22Rv1 (cell line): Measurements from ENCODE around the gene PAN2.
"Not testable (repeated sequence)": the region's sequence is repeated elsewhere in the genome, so short reads cannot be mapped to it uniquely, and the experiment has no call there.

ENCODE experiments used
- H3K27ac ChIP-seq: fragments of 450-650 bp; 2 replicates; pipeline ENCODE4 v1.5.1; 2017
- CTCF ChIP-seq: fragments of 450-650 bp; IDR thresholded peaks from 2 replicates; pipeline ENCODE4 v1.5.1; 2017; ENCODE audit warnings: mild to moderate bottlenecking
- ZFX ChIP-seq: fragments of 450-650 bp; IDR thresholded peaks from 2 replicates; pipeline ENCODE4 v1.6.1; 2017; ENCODE audit warnings: antibody characterized with exemption, borderline replicate concordance

Gene PAN2

GRCh38 chr12:56351325-56351724 is 17.5 kb upstream of the PAN2 start:
- H3K27ac ChIP-seq = no peak overlapping the region
- no peak for TF ChIP-seq CTCF
- TF ChIP-seq ZFX = no peak

GRCh38 chr12:56350662-56351061 is 16.9 kb upstream of the PAN2 start:
- TF ChIP-seq CTCF (no peak), ZFX (no peak)
- no peak overlapping the region for H3K27ac ChIP-seq

- no peak overlapping the region for H3K27ac ChIP-seq
- TF ChIP-seq ZFX = no peak
- no peak for TF ChIP-seq CTCF
These were observed 15.0 kb upstream of the PAN2 start for GRCh38 chr12:56348776-56349175.

GRCh38 chr12:56347255-56347654 is 13.5 kb upstream of the PAN2 start:
- H3K27ac ChIP-seq = not testable (repeated sequence)

GRCh38 chr12:56346675-56347074 is 12.9 kb upstream of the PAN2 start:
- H3K27ac ChIP-seq = no peak overlapping the region
- TF ChIP-seq CTCF = 0 out of 2 replicates have a peak, but pooled peaks have one; percentile 24
- TF ChIP-seq ZFX = no peak

GRCh38 chr12:56342290-56342689 is 8.5 kb upstream of the PAN2 start:
- H3K27ac ChIP-seq = not testable (repeated sequence)

- TF ChIP-seq ZFX (no peak), CTCF (no peak)
- H3K27ac ChIP-seq = no peak overlapping the region
These were observed 7.8 kb upstream of the PAN2 start for GRCh38 chr12:56341616-56342015.

GRCh38 chr12:56339158-56339422 is 5.3 kb upstream of the PAN2 start:
- TF ChIP-seq ZFX = no peak
- no peak for TF ChIP-seq CTCF
- H3K27ac ChIP-seq = no peak overlapping the region
